Activated CD4-positive, alpha-beta T cell treated with anti-CD3 and anti-CD28 coated beads for 24 hours (primary cell): ENCODE data around the gene ANOS1.
"Not testable (repeated sequence)": the region's sequence is repeated elsewhere in the genome, so short reads cannot be mapped to it uniquely, and the experiment has no call there.

Experiments used
- DNase-seq, 2 donors: peaks; one replicate each; pipeline ENCODE4 v3.0.0-alpha.2; 2020; ENCODE audit warnings: low read depth in 2 of 2

ANOS1 gene

DNA sequence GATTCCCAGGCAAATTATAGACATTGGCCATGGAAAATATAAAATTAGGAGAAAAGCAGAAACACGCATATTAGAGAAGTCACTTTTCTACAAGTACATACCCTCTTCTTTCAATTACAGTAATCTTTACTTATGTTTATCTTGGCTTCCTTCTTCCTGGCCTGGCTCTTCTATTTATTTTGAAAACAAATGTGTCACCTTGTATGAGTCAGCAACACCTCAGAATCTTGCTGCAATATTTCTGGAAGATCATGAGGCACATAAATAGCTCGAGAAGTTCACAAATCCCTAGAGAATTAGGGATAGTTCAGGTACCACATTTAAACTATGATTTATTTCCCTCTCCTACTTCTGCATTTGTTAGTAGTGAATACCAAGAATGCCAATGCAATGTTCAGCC lies 124.6 kb downstream of the ANOS1 start:
- DNase-seq = no peak

DNA sequence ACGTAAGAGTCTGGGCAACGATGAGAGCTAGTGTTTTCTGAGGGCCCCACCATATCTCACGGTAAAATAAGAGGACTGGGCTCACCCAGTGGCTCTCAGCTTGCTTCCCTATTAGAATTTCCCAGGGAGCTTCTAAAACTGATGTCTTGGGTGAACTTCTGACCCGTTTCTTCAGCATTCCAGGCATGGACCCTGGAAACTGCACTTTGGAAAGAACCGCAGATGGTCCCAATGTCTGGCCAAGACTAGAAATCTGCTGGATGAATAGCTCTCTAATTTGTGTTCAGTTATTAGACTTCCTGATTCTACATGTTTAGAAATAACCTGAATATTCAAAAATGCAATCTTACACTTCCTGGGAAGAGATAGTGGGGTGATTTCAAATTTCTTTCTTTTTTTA lies 127.8 kb downstream of the ANOS1 start:
- no peak for DNase-seq

DNA sequence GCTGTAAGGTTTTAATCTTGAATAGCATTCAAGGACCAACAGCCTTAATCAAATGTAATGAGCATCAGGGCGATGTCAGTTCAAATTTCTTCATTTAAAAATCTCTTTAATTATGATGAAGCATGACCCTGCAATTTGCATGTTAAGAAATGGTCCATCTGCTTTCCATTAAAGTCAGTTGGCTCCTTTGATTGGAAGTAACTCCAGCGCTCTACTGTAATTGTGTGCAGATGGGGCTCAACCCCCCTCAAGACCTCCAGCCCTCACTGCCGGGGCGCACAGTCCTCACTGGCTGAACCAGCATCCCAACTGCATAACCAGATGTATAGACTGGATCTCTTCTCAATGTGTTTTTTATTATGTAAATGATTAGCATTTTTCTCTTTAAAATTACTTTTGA lies 140.4 kb downstream of the ANOS1 start:
- DNase-seq = no peak

DNA sequence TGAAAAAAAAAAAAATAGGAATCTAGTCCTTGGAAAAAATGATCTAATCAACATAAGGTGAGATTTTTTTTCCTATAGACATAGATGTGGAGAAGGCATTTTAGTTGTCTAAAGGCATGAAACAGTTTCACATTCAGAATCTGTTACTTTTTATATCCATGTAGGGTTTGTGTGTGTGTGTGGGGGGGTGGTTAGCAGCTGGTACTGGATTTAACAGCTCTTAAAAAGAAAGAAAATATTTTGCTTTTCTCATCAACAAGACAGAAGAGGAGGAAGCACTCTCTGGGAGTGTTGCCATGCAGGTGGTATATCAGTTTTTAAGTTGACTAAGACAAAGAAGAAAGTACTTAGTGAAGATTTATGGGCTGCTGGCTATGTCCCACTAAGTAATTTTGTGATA lies 145.0 kb downstream of the ANOS1 start:
- no peak for DNase-seq

DNA sequence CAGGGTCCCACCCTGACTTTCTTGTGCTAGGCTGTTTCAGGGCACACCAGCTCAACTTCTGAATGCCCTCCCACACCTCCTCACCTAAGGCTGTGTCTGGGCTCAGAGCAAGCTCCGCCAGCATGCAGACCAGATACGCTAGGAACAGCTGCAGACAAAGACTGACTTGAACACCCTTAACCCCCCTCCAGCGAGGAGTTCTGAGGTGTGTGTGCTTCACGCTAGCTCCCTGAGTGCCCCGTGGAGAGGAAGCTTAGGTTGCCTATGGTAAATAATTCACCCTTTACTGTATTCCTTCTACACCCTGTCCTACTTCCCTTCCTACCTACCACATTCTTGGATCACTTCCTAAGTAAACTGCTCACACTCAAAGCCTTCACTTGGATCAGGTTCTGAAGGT lies 152.3 kb downstream of the ANOS1 start:
- no peak for DNase-seq

DNA sequence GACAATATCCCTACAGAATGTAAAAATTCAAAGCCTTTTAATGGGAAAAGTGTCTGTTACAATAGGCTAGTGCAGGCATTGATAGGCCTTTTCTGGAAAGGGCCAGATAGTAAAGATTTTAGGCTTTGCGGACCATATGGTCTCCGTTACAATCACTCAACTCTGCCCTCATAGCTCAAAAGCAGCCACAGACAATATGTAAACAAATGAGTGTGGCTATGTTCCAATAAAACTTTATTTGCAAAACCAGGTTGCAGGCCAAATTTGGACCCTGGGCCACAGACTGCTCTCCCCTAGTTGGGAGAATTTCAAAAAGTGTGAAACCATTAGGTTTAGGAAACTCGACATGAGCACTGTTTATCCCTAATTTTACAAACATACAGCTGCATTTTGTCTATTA lies 155.1 kb downstream of the ANOS1 start:
- no peak for DNase-seq

DNA sequence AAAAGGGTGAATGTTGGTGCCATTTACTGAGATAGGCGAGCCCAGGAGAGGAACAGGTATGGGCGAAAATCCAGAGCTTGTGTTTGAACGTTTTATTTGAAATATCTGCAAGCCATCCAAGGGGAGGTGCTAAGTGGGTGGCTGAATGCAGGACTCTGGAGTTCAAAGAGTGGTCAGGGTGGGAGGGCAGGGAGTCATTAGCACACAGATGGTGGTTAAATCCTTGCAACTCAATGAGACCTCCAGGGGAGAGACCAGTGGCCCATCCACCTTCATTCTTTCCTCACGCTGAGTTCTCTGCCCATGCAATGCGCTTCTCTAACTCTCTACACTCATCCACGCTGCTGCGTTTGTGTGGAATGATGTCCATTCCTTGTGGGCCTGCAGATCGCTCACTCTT lies 166.2 kb downstream of the ANOS1 start:
- DNase-seq = no peak

DNA sequence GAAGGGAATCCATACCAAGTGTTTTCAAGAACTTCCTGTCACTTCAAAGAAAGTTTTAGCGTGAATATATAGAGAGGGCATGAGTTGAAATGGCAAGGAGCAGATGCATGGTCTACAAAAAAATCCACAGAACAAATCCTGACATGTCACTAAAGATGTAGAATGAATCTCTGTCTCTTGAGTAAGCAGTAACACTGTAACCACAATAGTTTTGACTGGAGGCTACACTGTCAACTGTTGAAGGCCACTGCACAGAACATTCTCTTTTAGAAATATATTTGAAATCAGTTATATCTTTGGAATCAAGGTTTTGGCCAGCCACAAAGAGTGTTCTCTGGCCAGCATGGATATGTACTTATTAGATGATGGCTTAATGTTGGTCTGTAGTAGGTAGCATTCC lies 183.5 kb downstream of the ANOS1 start:
- no peak for DNase-seq

DNA sequence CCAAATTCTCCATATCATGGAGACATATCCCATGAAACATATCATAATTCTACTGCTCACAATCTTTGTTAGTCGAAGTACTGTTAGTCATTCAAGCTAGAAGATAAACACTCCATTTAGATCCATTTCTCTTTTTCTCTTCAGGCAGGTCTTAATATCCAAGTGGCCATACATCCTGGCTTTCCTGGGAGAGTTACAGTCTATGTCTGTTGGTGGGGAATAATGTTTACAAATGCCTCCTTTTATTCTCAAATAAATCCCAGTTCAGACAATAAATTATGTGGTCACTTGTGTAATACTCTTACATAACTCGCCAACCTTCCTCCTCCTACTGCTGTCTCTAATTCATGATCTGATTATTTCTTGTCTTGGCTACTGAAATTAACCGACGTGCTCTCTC lies 185.2 kb downstream of the ANOS1 start:
- DNase-seq = no peak

DNA sequence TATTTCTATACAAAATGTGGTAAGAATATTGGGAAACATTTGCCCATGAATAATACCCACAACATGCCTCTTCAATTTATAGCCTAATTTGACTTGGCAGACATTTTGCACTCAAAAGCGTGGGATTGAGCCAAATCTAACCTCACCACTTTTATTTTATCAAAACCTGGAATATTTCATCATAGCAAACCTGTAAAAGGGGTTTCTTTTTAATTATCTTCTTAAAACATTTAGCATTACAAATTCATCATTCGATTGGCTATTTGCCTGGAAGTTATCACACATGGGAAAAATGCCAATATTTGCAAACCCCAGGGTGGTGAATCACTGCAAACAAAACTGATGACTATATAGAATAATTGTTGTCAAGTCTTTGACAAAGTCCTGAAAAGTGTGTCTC lies 211.1 kb downstream of the ANOS1 start:
- DNase-seq = no peak

DNA sequence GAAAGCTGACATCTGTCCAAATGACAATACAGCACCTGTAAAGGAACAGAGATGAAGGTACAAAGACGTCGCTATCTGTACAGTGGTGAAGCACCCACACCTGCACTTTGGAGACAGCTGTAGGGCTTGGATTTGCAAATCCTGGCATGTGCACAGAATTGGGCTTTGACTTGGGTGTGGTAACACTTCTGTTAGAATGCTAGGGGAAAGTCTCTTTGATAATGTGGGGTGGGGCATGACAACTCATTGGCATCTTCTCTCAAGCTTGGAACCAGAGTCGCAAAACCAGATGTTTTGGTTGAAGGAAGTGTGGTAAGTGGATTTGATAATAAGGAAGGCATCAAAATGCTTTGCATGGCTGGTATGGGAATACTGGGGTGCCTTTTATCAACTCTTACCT lies 211.8 kb downstream of the ANOS1 start:
- no peak for DNase-seq

DNA sequence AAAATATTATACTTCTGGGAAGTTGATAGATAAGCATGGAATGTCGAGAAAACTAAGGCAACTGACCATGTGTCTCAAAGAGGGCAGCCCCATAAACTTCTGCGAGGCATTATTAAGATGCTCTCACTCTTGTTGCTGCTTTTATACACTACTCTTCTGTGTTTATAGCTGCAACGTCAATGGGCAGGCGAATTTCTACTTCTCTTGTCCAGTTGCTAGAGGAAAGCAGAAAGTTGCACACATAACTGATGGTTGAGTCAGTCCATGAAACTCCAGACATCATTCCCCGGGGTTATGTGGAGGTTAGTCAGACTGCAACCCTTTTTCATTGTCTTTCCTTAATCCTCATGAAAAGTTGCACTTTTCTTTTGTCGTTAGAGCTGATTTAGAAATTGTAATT lies 227.5 kb downstream of the ANOS1 start:
- no peak for DNase-seq

DNA sequence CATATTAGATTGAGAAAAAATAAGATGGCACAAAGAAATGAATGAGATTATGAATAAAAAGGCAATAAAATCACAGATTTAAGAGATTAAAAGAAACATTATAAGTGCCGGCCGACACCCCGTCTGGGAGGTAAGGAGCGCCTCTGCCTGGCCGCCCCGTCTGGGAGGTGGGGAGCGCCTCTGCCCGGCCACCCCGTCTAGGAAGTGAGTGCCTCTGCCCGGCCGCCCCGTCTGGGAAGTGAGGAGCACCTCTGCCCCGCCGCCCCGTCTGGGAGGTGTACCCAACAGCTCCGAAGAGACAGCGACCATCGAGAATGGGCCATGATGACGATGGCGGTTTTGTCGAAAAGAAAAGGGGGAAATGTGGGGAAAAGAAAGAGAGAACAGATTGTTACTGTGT lies 229.8 kb downstream of the ANOS1 start:
- not testable (repeated sequence) for DNase-seq

DNA sequence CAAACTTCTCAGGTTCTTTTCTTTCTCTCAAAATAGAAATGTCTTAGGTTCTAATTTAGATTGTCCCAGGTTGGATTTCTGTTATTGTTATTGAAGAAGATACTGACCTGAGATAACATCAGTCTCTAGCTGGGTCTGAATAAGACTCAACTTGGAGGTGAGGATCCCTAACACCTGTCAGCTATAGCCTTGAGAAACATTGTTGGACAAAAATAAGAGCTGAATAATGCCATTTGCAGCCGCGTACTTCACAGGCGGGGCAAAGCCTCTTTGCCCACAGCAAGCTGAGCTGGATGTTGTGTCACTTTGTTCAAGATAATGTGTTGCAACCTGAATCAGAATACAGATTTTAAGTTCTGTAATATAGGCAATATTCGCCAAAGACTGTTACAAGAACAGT lies 231.7 kb downstream of the ANOS1 start:
- no peak for DNase-seq

DNA sequence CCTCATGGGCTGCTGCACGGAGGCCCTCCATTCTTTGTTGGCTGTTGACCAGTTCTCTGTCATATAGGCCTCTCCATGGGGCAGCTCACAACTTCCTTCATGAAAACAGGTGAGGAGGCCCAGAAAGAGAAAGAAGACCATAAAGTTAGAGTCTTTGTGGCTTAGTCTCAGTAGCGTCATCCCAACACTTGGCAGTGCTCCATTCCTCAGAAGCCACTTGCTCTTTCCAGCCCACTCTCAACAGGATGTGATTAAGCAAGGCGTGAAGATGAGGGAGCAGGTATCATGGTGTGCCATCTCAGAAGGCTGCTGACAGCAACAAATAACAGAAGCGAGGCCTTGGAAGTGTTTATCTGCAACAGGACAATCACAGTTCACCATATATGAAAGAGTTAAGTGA lies 236.9 kb downstream of the ANOS1 start:
- DNase-seq = not testable (repeated sequence)

DNA sequence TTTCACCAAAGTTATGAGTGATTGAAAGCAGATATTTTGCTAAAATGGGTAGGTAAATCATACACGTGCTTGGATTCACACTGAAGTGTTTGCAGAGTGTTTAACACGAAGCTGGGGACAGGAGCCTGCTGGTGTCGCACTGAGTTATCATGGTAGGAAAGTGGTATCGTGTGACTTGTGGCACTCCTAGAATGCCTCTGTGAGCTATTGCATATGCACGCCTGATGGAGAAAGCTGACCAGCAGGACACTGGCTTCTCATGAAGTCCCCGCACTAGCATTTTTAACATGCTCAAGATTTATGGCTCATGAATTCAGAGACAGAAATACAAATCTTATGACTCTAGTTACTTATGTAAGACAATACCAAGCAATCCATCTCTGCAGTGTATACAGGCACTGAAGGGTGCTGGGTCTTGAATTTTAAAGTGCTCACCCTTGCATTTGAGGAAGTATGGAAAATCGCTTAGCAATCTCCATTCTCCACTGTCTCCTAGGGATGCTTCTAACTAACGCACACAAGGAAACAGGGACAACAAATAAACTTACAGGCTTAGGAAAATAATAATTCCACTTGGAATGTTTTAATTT lies 247.5 kb downstream of the ANOS1 start:
- DNase-seq = no peak
